IPS-18a (cell line): Measurements from ENCODE around the gene PRSS27.

Experiments used
- H3K27ac ChIP-seq: one replicate; pipeline ENCODE4 v1.5.1; 2013; ENCODE audit warnings: low read length
- H3K27me3 ChIP-seq: one replicate; pipeline ENCODE4 v1.6.1; 2013; ENCODE audit warnings: mild to moderate bottlenecking, low read length; ENCODE audit not compliant: control insufficient read depth, insufficient read depth
- H3K36me3 ChIP-seq: one replicate; pipeline ENCODE4 v1.6.1; 2013; ENCODE audit warnings: low read depth, low read length; ENCODE audit not compliant: control insufficient read depth
- H3K4me1 ChIP-seq: one replicate; pipeline ENCODE4 v1.6.1; 2013; ENCODE audit warnings: low read depth, low read length; ENCODE audit not compliant: control insufficient read depth
- H3K4me3 ChIP-seq: one replicate; pipeline ENCODE4 v1.5.1; 2013; ENCODE audit warnings: low read length
- H3K9ac ChIP-seq: one replicate; pipeline ENCODE4 v1.6.1; 2013; ENCODE audit warnings: mild to moderate bottlenecking, low read length, moderate library complexity
- H3K9me3 ChIP-seq: one replicate; pipeline ENCODE4 v1.6.1; 2013; ENCODE audit warnings: low read depth, low read length; ENCODE audit not compliant: control insufficient read depth

Gene PRSS27

GRCh38 chr16:2711370-2712062 lies 8.5 kb downstream of the PRSS27 start:
- Histone ChIP-seq H3K36me3 (peaks cover 12% of the 10 kb centered on the region), H3K4me3 (no peak overlapping the region), H3K27ac (no peak overlapping the region), H3K9me3 (no peaks in the 10 kb centered on the region), H3K4me1 (no peaks in the 10 kb centered on the region), H3K27me3 (no peaks in the 10 kb centered on the region), H3K9ac (no peak overlapping the region)

- no peak overlapping the region for H3K4me3 ChIP-seq
Observed at GRCh38 chr16:2710711-2711231, 9.3 kb downstream of the PRSS27 start.

GRCh38 chr16:2710021-2710710 lies 9.9 kb downstream of the PRSS27 start:
- H3K27me3 ChIP-seq = no peaks in the 10 kb centered on the region
- H3K9me3 ChIP-seq = no peaks in the 10 kb centered on the region
- H3K36me3 ChIP-seq = peaks cover 12% of the 10 kb centered on the region
- no peak overlapping the region for H3K27ac ChIP-seq
- H3K4me3 ChIP-seq = no peak overlapping the region
- no peaks in the 10 kb centered on the region for H3K4me1 ChIP-seq
- no peak overlapping the region for H3K9ac ChIP-seq

More at GRCh38 chr16:2710711-2711231, 9.3 kb downstream of the PRSS27 start:
- Histone ChIP-seq H3K9me3 (no peaks in the 10 kb centered on the region), H3K27ac (no peak overlapping the region), H3K36me3 (peaks cover 12% of the 10 kb centered on the region), H3K9ac (no peak overlapping the region), H3K4me1 (no peaks in the 10 kb centered on the region), H3K27me3 (no peaks in the 10 kb centered on the region)

GRCh38 chr16:2709588-2709984 lies 10.4 kb downstream of the PRSS27 start:
- H3K4me1 ChIP-seq = no peaks in the 10 kb centered on the region
- no peak overlapping the region for H3K4me3 ChIP-seq
- no peaks in the 10 kb centered on the region for H3K9me3 ChIP-seq
- H3K27ac ChIP-seq = no peak overlapping the region
- no peaks in the 10 kb centered on the region for H3K27me3 ChIP-seq
- no peak overlapping the region for H3K9ac ChIP-seq
- H3K36me3 ChIP-seq = peaks cover 12% of the 10 kb centered on the region

GRCh38 chr16:2708955-2709587 lies 11.0 kb downstream of the PRSS27 start:
- H3K27me3 ChIP-seq = no peaks in the 10 kb centered on the region
- no peak overlapping the region for H3K4me3 ChIP-seq
- no peak overlapping the region for H3K9ac ChIP-seq
- H3K36me3 ChIP-seq = peaks cover 12% of the 10 kb centered on the region
- H3K4me1 ChIP-seq = no peaks in the 10 kb centered on the region
- H3K9me3 ChIP-seq = no peaks in the 10 kb centered on the region
- H3K27ac ChIP-seq = no peak overlapping the region

- Histone ChIP-seq H3K9me3 (no peaks in the 10 kb centered on the region), H3K9ac (no peak overlapping the region), H3K27me3 (no peaks in the 10 kb centered on the region), H3K4me1 (no peaks in the 10 kb centered on the region), H3K36me3 (peaks cover 15% of the 10 kb centered on the region), H3K4me3 (no peak overlapping the region), H3K27ac (no peak overlapping the region)
Observed at GRCh38 chr16:2708290-2708639, 11.8 kb downstream of the PRSS27 start.

- Histone ChIP-seq H3K4me1 (no peaks in the 10 kb centered on the region), H3K9ac (no peak overlapping the region), H3K36me3 (peaks cover 17% of the 10 kb centered on the region), H3K4me3 (no peak overlapping the region), H3K27ac (no peak overlapping the region), H3K27me3 (no peaks in the 10 kb centered on the region), H3K9me3 (no peaks in the 10 kb centered on the region)
Observed at GRCh38 chr16:2707368-2708289, 12.4 kb downstream of the PRSS27 start.

GRCh38 chr16:2706611-2707311 lies 13.3 kb downstream of the PRSS27 start:
- Histone ChIP-seq H3K27ac (no peak overlapping the region), H3K9me3 (no peaks in the 10 kb centered on the region), H3K4me3 (no peak overlapping the region), H3K36me3 (peaks cover 21% of the 10 kb centered on the region), H3K4me1 (no peaks in the 10 kb centered on the region), H3K9ac (no peak overlapping the region), H3K27me3 (no peaks in the 10 kb centered on the region)

- Histone ChIP-seq H3K27me3 (no peaks in the 10 kb centered on the region), H3K9ac (no peak overlapping the region), H3K9me3 (no peaks in the 10 kb centered on the region), H3K4me1 (no peaks in the 10 kb centered on the region), H3K36me3 (peaks cover 21% of the 10 kb centered on the region), H3K4me3 (no peak overlapping the region), H3K27ac (no peak overlapping the region)
Observed at GRCh38 chr16:2706085-2706484, 13.9 kb downstream of the PRSS27 start.

- H3K4me3 ChIP-seq = no peak overlapping the region
- H3K27me3 ChIP-seq = no peaks in the 10 kb centered on the region
- no peaks in the 10 kb centered on the region for H3K9me3 ChIP-seq
- H3K9ac ChIP-seq = no peak overlapping the region
- no peak overlapping the region for H3K27ac ChIP-seq
- peaks cover 21% of the 10 kb centered on the region for H3K36me3 ChIP-seq
- no peaks in the 10 kb centered on the region for H3K4me1 ChIP-seq
Observed at GRCh38 chr16:2705351-2705750, 14.7 kb downstream of the PRSS27 start.

- Histone ChIP-seq H3K9me3 (no peaks in the 10 kb centered on the region), H3K36me3 (peaks cover 21% of the 10 kb centered on the region), H3K9ac (no peak overlapping the region), H3K4me1 (no peaks in the 10 kb centered on the region), H3K27ac (no peak overlapping the region), H3K4me3 (no peak overlapping the region), H3K27me3 (no peaks in the 10 kb centered on the region)
Observed at GRCh38 chr16:2704983-2705275, 15.1 kb downstream of the PRSS27 start.
